Suprapubic skin (tissue), 4 donors: ENCODE measurements around the gene PPP2R2C. TPM values are rescaled to one million over a fixed set of nuclear protein-coding genes. Genes with fewer than 3 reads are reported as not detected.

Experiments used
- DNase-seq, 2 donors: peaks; one replicate each; pipeline ENCODE4 v3.0.0-alpha.2; 2019; ENCODE audit warnings: low spot score in 2 of 2
- H3K27ac ChIP-seq: fragments of 200-600 bp; sonication (generic); one replicate; pipeline ENCODE4 v1.5.1; 2019
- H3K27me3 ChIP-seq: fragments of 200-600 bp; sonication (generic); one replicate; pipeline ENCODE4 v1.5.1; 2019
- H3K36me3 ChIP-seq: fragments of 200-600 bp; sonication (generic); one replicate; pipeline ENCODE4 v1.5.1; 2019
- H3K4me1 ChIP-seq: fragments of 200-600 bp; sonication (generic); one replicate; pipeline ENCODE4 v1.5.1; 2019
- H3K4me3 ChIP-seq: fragments of 200-600 bp; sonication (generic); one replicate; pipeline ENCODE4 v1.5.1; 2019; ENCODE audit warnings: mild to moderate bottlenecking
- H3K9me3 ChIP-seq: fragments of 200-600 bp; sonication (generic); one replicate; pipeline ENCODE4 v1.5.1; 2019
- CTCF ChIP-seq, 2 donors: fragments of 200-600 bp in 1 of 2; fragments of 450-650 bp in 1 of 2; sonication (generic) in 1 of 2; IDR thresholded peaks; one replicate each; pipeline ENCODE4 v1.5.1; 2016 to 2019; ENCODE audit warnings: antibody characterized with exemption in 2 of 2, mild to moderate bottlenecking in 1 of 2, moderate library complexity in 1 of 2
- EP300 ChIP-seq: sonication (generic); formaldehyde crosslinking; IDR thresholded peaks from one replicate; pipeline ENCODE4 v1.6.1; 2017; ENCODE audit warnings: antibody characterized with exemption
- POLR2A ChIP-seq, 2 donors: fragments of 450-650 bp; IDR thresholded peaks; one replicate each; pipeline ENCODE4 v1.6.1; 2017; ENCODE audit warnings: antibody characterized with exemption in 2 of 2, mild to moderate bottlenecking in 2 of 2, moderate library complexity in 2 of 2
- POLR2AphosphoS5 ChIP-seq, 3 donors: sonication (generic); formaldehyde crosslinking; IDR thresholded peaks; one replicate each; pipeline ENCODE4 v1.6.1; 2017; ENCODE audit warnings: antibody characterized with exemption in 3 of 3
- WGBS: methylation state at CpG from one replicate; pipeline ENCODE4 v1.1.5; 2018; 5-methylcytosine and 5-hydroxymethylcytosine counted together
- total RNA-seq, 4 donors: library from RNA; depleted of rRNA; stranded (reverse); fragments of >200 nt; gene quantifications; one replicate each; pipeline ENCODE4 v1.1.0, GENCODE V29; 2016

The PPP2R2C gene
- total RNA-seq, 4 donors from 2014 or later = 42.5 to 81.5 (median 61.0) TPM

- 80% methylated on average over 9 of the region's 9 CpGs for WGBS
- TF ChIP-seq CTCF (IDR thresholded peaks at IDR 0.05) (no peak), POLR2A (IDR thresholded peaks at IDR 0.05) (no peak), EP300 (no peak), POLR2AphosphoS5 (IDR thresholded peaks at IDR 0.05) (no peak)
- no peak for DNase-seq
These were observed 48.0 kb downstream of the PPP2R2C start for GRCh38 chr4:6424425-6424824.

GRCh38 chr4:6423575-6423974 lies 48.8 kb downstream of the PPP2R2C start:
- Histone ChIP-seq H3K4me3 (no peak overlapping the region), H3K36me3 (no peaks in the 10 kb centered on the region), H3K9me3 (no peaks in the 10 kb centered on the region), H3K27ac (no peak overlapping the region), H3K4me1 (no peaks in the 10 kb centered on the region), H3K27me3 (no peaks in the 10 kb centered on the region)
- 55% methylated on average over 2 of the region's 2 CpGs for WGBS
- TF ChIP-seq CTCF (IDR thresholded peaks at IDR 0.05) = no peak
- TF ChIP-seq POLR2A (IDR thresholded peaks at IDR 0.05) = no peak
- no peak for TF ChIP-seq EP300
- TF ChIP-seq POLR2AphosphoS5 (IDR thresholded peaks at IDR 0.05) = no peak
- DNase-seq = no peak

More at GRCh38 chr4:6424425-6424824, 48.0 kb downstream of the PPP2R2C start:
- Histone ChIP-seq H3K36me3 (no peaks in the 10 kb centered on the region), H3K4me3 (no peak overlapping the region), H3K27ac (no peak overlapping the region), H3K4me1 (no peaks in the 10 kb centered on the region), H3K27me3 (no peaks in the 10 kb centered on the region), H3K9me3 (no peaks in the 10 kb centered on the region)

- H3K27ac ChIP-seq = no peak overlapping the region
- H3K36me3 ChIP-seq = no peaks in the 10 kb centered on the region
- DNase-seq = no peak
- TF ChIP-seq CTCF (IDR thresholded peaks at IDR 0.05) (no peak), EP300 (no peak), POLR2A (IDR thresholded peaks at IDR 0.05) (no peak), POLR2AphosphoS5 (IDR thresholded peaks at IDR 0.05) (no peak)
- no peaks in the 10 kb centered on the region for H3K27me3 ChIP-seq
- no peaks in the 10 kb centered on the region for H3K4me1 ChIP-seq
- 93% methylated on average over 3 of the region's 3 CpGs for WGBS
- no peak overlapping the region for H3K4me3 ChIP-seq
- H3K9me3 ChIP-seq = no peaks in the 10 kb centered on the region
These were observed 49.5 kb downstream of the PPP2R2C start for GRCh38 chr4:6422866-6423265.

- TF ChIP-seq EP300 (no peak), CTCF (IDR thresholded peaks at IDR 0.05) (no peak), POLR2A (IDR thresholded peaks at IDR 0.05) (no peak), POLR2AphosphoS5 (IDR thresholded peaks at IDR 0.05) (no peak)
- no peaks in the 10 kb centered on the region for H3K36me3 ChIP-seq
- H3K4me1 ChIP-seq = no peaks in the 10 kb centered on the region
- no peak overlapping the region for H3K4me3 ChIP-seq
- 91% methylated on average over 9 of the region's 9 CpGs for WGBS
- no peak overlapping the region for H3K27ac ChIP-seq
- H3K9me3 ChIP-seq = no peaks in the 10 kb centered on the region
- DNase-seq = no peak
- H3K27me3 ChIP-seq = peaks cover 3% of the 10 kb centered on the region
These were observed 50.3 kb downstream of the PPP2R2C start for GRCh38 chr4:6422105-6422504.

GRCh38 chr4:6421397-6421796 lies 51.0 kb downstream of the PPP2R2C start:
- Histone ChIP-seq H3K4me1 (no peaks in the 10 kb centered on the region), H3K36me3 (no peaks in the 10 kb centered on the region), H3K27ac (no peak overlapping the region), H3K9me3 (no peaks in the 10 kb centered on the region), H3K4me3 (no peak overlapping the region), H3K27me3 (peaks cover 9% of the 10 kb centered on the region)
- WGBS = 94% methylated on average over 18 of the region's 18 CpGs
- DNase-seq = no peak
- no peak for TF ChIP-seq POLR2AphosphoS5 (IDR thresholded peaks at IDR 0.05)
- TF ChIP-seq POLR2A (IDR thresholded peaks at IDR 0.05) = no peak
- no peak for TF ChIP-seq CTCF (IDR thresholded peaks at IDR 0.05)
- TF ChIP-seq EP300 = no peak
